Mesenchymal stem cell (in vitro differentiated cells and primary cell): ENCODE measurements around the gene EIF1AY.
"Not testable (repeated sequence)": the region's sequence is repeated elsewhere in the genome, so short reads cannot be mapped to it uniquely, and the experiment has no call there.

Source experiments
- DNase-seq: peaks from one replicate; pipeline ENCODE4 v3.0.0-alpha.2; 2013
- H2AFZ ChIP-seq: one replicate; pipeline ENCODE4 v1.6.1; 2013; ENCODE audit warnings: low read depth, mild to moderate bottlenecking, control low read depth, inconsistent platforms, low read length, moderate library complexity
- H2AK5ac ChIP-seq: 2 replicates; pipeline ENCODE4 v1.6.1; 2013; ENCODE audit warnings: low read length, moderate library complexity, mild to moderate bottlenecking, inconsistent platforms; ENCODE audit not compliant: severe bottlenecking
- H2BK120ac ChIP-seq: one replicate; pipeline ENCODE4 v1.6.1; 2013; ENCODE audit warnings: low read depth, mild to moderate bottlenecking, inconsistent platforms, low read length, moderate library complexity
- H2BK12ac ChIP-seq, 2 experiments: one replicate each; pipeline ENCODE4 v1.6.1; 2013; ENCODE audit warnings: inconsistent platforms in 2 of 2, low read length in 2 of 2, mild to moderate bottlenecking in 2 of 2, moderate library complexity in 2 of 2, control low read depth in 1 of 2
- H2BK15ac ChIP-seq: one replicate; pipeline ENCODE4 v1.6.1; 2013; ENCODE audit warnings: mild to moderate bottlenecking, low read depth, inconsistent platforms; ENCODE audit not compliant: poor library complexity, severe bottlenecking
- H2BK5ac ChIP-seq: 2 replicates; pipeline ENCODE4 v1.6.1; 2013; ENCODE audit warnings: low read depth, mild to moderate bottlenecking, low read length, control low read depth, inconsistent platforms; ENCODE audit not compliant: poor library complexity, severe bottlenecking
- H3K14ac ChIP-seq, 2 experiments: one replicate each; pipeline ENCODE4 v1.6.1; 2013; ENCODE audit warnings: inconsistent platforms in 2 of 2, low read length in 2 of 2, control low read depth in 1 of 2, mild to moderate bottlenecking in 1 of 2, moderate library complexity in 1 of 2
- H3K18ac ChIP-seq, 2 experiments: one replicate each; pipeline ENCODE4 v1.6.1; 2013; ENCODE audit warnings: inconsistent platforms in 2 of 2, low read length in 2 of 2, control low read depth in 1 of 2, low read depth in 1 of 2, mild to moderate bottlenecking in 1 of 2
- H3K23ac ChIP-seq, 2 experiments: one replicate each; pipeline ENCODE4 v1.6.1; 2013; ENCODE audit warnings: inconsistent platforms in 2 of 2, low read length in 2 of 2, mild to moderate bottlenecking in 2 of 2, moderate library complexity in 2 of 2, control low read depth in 1 of 2
- H3K27ac ChIP-seq: 2 replicates; pipeline ENCODE4 v1.5.1; 2013; ENCODE audit warnings: mild to moderate bottlenecking, moderate library complexity, low read length, control low read depth, inconsistent platforms; ENCODE audit not compliant: poor library complexity, severe bottlenecking
- H3K27me3 ChIP-seq, 2 experiments: 2 replicates each; pipeline versions ENCODE4 v1.6.1 to v1.7.0; 2013; ENCODE audit warnings: low read length in 2 of 2, mild to moderate bottlenecking in 2 of 2, moderate library complexity in 2 of 2, control low read depth in 1 of 2, inconsistent platforms in 1 of 2; ENCODE audit not compliant: control insufficient read depth in 1 of 2, insufficient read depth in 1 of 2
- H3K36me3 ChIP-seq, 2 experiments: 2 replicates each; pipeline versions ENCODE4 v1.6.1 to v1.7.0; 2013; ENCODE audit warnings: low read length in 2 of 2, control low read depth in 1 of 2, inconsistent platforms in 1 of 2, low read depth in 1 of 2, mild to moderate bottlenecking in 1 of 2; ENCODE audit not compliant: insufficient read depth in 2 of 2, control insufficient read depth in 1 of 2
- H3K4ac ChIP-seq, 2 experiments: one replicate each; pipeline ENCODE4 v1.6.1; 2013; ENCODE audit warnings: inconsistent platforms in 2 of 2, low read length in 2 of 2, mild to moderate bottlenecking in 2 of 2, moderate library complexity in 2 of 2, control low read depth in 1 of 2, low read depth in 1 of 2
- H3K4me1 ChIP-seq: 2 replicates; pipeline ENCODE4 v1.6.1; 2013; ENCODE audit warnings: low read depth, low read length, control low read depth; ENCODE audit not compliant: control insufficient read depth, insufficient read depth
- H3K4me2 ChIP-seq: 2 replicates; pipeline ENCODE4 v1.6.1; 2013; ENCODE audit warnings: low read length, mild to moderate bottlenecking, inconsistent platforms; ENCODE audit not compliant: poor library complexity, severe bottlenecking
- H3K4me3 ChIP-seq, 2 experiments: 2 replicates each; pipeline versions ENCODE4 v1.5.1 to v1.7.0; 2013; ENCODE audit warnings: low read length in 2 of 2, mild to moderate bottlenecking in 2 of 2, control low read depth in 1 of 2, low read depth in 1 of 2; ENCODE audit not compliant: insufficient read depth in 1 of 2
- H3K79me1 ChIP-seq: replicated peaks from 2 replicates; pipeline ENCODE4 v1.6.1; 2013; ENCODE audit warnings: mild to moderate bottlenecking, control low read depth, low read length, inconsistent platforms; ENCODE audit not compliant: poor library complexity, severe bottlenecking
- H3K9ac ChIP-seq: 2 replicates; pipeline ENCODE4 v1.7.0; 2013; ENCODE audit warnings: mild to moderate bottlenecking, low read length, moderate library complexity
- H3K9me3 ChIP-seq: 2 replicates; pipeline ENCODE4 v1.7.0; 2013; ENCODE audit warnings: mild to moderate bottlenecking, low read length; ENCODE audit not compliant: control insufficient read depth
- H4K8ac ChIP-seq: one replicate; pipeline ENCODE4 v1.6.1; 2013; ENCODE audit warnings: inconsistent platforms, mild to moderate bottlenecking, low read length, moderate library complexity
- H4K91ac ChIP-seq: one replicate; pipeline ENCODE4 v1.6.1; 2013; ENCODE audit warnings: mild to moderate bottlenecking, low read length, inconsistent platforms
- WGBS: methylation state at CpG from one replicate; pipeline ENCODE4 v1.1.7; 2013; ENCODE audit warnings: mixed read lengths; 5-methylcytosine and 5-hydroxymethylcytosine counted together

EIF1AY gene

DNA sequence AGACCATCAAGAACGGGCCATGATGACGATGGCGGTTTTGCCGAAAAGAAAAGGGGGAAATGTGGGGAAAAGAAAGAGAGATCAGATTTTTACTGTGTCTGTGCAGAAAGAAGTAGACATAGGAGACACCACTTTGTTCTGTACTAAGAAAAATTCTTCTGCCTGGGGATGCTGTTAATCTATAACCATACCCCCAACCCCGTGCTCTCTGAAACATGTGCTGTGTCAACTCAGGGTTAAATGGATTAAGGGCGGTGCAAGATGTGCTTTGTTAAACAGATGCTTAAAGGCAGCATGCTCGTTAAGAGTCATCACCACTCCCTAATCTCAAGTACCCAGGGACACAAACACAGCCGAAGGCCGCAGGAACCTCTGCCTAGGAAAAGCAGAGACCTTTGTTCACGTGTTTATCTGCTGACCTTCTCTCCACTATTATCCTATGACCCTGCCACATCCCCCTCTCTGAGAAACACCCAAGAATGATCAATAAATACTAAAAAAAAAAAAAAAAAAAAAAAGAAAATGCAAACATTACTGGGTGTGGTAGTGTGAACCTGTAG is 22.7 kb upstream of the EIF1AY start:
- H4K91ac ChIP-seq, H3K4me2 ChIP-seq, H3K14ac ChIP-seq, H4K8ac ChIP-seq, H2BK15ac ChIP-seq, H3K4ac ChIP-seq, H3K36me3 ChIP-seq, DNase-seq, H3K23ac ChIP-seq, H2BK5ac ChIP-seq, H3K18ac ChIP-seq, H3K79me1 ChIP-seq, H2AFZ ChIP-seq, H3K4me3 ChIP-seq, H3K9ac ChIP-seq, H3K27me3 ChIP-seq, H2AK5ac ChIP-seq, H2BK12ac ChIP-seq, H3K27ac ChIP-seq, H2BK120ac ChIP-seq, H3K9me3 ChIP-seq, H3K4me1 ChIP-seq: not testable (repeated sequence)
- no CpG with 5 or more reads among the region's 10 CpGs for WGBS

DNA sequence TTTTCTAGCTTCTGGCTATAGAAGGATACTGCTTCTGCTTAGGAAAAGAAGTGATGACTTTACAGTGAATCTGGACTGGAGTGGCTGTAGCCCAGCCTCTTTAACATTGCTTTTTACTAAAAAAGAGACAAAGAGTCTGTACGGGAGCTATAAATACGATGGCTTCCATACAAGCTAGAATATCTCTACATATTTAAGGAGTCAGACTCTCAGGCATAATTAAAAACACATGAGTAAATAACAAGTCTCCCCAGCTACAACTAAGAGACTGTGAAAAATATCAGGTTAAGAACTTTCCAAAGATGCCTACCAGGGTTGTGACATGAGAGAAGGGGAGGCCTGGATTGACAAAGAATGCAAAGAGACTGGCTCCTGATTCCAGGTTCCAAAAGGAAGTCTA is 19.8 kb upstream of the EIF1AY start:
- no peak overlapping the region for H3K4me3 ChIP-seq
- H2AK5ac ChIP-seq: no peak overlapping the region
- no peak overlapping the region for H3K23ac ChIP-seq
- H3K36me3 ChIP-seq: no peaks in the 10 kb centered on the region
- no peak overlapping the region for H2AFZ ChIP-seq
- H3K9ac ChIP-seq: no peak overlapping the region
- H4K91ac ChIP-seq: no peak overlapping the region
- H3K9me3 ChIP-seq: no peaks in the 10 kb centered on the region
- no peak overlapping the region for H2BK120ac ChIP-seq
- H2BK15ac ChIP-seq: no peak overlapping the region
- H3K4me1 ChIP-seq: no peaks in the 10 kb centered on the region
- no peaks in the 10 kb centered on the region for H3K27me3 ChIP-seq
- H2BK5ac ChIP-seq: no peak overlapping the region
- H2BK12ac ChIP-seq: no peak overlapping the region
- no peak overlapping the region for H3K27ac ChIP-seq
- no peak overlapping the region for H3K18ac ChIP-seq
- no peak overlapping the region for H3K4ac ChIP-seq
- no peak overlapping the region for H3K4me2 ChIP-seq
- no peak overlapping the region for H4K8ac ChIP-seq
- H3K14ac ChIP-seq: no peak overlapping the region
- WGBS: no CpG with 5 or more reads among the region's 2 CpGs
- no peak for DNase-seq
- no peaks in the 10 kb centered on the region for H3K79me1 ChIP-seq

DNA sequence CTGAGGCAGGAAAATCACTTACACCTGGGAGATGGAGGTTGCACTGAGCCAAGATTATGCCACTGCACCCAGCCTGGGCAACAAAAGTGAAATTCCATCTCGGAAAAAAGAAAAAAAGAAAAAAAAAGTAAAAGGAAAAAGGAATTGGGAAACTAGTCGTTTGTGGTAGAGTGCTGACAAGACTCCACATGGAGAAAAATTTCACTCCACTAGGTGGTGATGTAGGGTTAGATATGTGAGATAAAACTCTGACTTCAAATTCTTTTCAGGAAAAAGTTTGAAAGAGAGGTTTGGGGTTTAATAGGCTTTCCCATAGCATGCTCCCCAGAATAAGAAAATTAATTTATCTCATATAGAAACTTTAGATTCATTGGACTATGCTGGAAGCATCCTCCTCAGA is 16.9 kb upstream of the EIF1AY start:
- Histone ChIP-seq H3K4me1 (no peaks in the 10 kb centered on the region), H3K14ac (no peak overlapping the region), H3K79me1 (no peaks in the 10 kb centered on the region), H2BK15ac (no peak overlapping the region), H2BK120ac (no peak overlapping the region), H3K4me2 (no peak overlapping the region), H3K27me3 (no peaks in the 10 kb centered on the region), H2BK5ac (no peak overlapping the region), H3K36me3 (no peaks in the 10 kb centered on the region), H3K18ac (no peak overlapping the region), H3K4ac (no peak overlapping the region), H4K8ac (no peak overlapping the region), H4K91ac (no peak overlapping the region), H3K23ac (no peak overlapping the region), H3K4me3 (no peak overlapping the region), H2AFZ (no peak overlapping the region), H3K9me3 (no peaks in the 10 kb centered on the region), H3K9ac (no peak overlapping the region), H3K27ac (no peak overlapping the region), H2BK12ac (no peak overlapping the region), H2AK5ac (no peak overlapping the region)
- 48% methylated on average over 2 of the region's 2 CpGs for WGBS
- DNase-seq: peak; percentile 33

DNA sequence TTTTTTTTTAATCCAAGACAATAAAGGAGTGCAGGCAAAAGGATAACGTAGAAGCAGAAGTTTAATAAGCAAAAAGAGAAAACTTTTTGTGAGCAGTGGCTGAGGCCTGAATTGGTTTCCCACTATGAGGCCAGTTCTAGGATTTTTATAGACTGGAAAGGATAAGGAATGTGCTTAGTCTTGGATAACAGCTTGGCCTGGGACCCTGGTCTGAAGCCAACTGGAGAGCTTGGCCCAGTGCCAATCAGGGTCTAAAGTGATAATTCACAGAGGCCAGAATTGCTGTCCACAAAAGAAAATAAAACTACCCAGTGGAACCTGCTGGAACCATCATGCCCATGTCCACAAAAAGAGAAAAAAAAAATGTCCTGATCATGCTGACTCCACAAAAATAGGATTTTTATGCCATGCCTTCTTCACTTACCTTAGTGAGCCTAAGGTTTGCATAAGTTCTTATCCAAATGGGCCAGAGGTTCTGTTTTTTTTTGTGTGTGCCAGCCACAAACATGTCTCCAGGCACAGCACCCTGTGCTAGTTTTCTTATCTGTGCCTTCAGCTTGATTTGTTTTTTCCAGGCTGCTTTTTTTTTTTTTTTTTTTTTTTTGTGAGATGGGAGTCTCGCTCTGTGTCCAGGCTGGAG is 15.6 kb upstream of the EIF1AY start:
- Histone ChIP-seq H3K27ac (no peak overlapping the region), H3K79me1 (no peaks in the 10 kb centered on the region), H3K9ac (no peak overlapping the region), H3K4me2 (no peak overlapping the region), H3K4me1 (no peaks in the 10 kb centered on the region), H4K91ac (no peak overlapping the region), H3K36me3 (no peaks in the 10 kb centered on the region), H2BK12ac (no peak overlapping the region), H3K14ac (no peak overlapping the region), H2AFZ (no peak overlapping the region), H3K4me3 (no peak overlapping the region), H3K4ac (no peak overlapping the region), H2BK5ac (no peak overlapping the region), H3K27me3 (no peaks in the 10 kb centered on the region), H2BK120ac (no peak overlapping the region), H2BK15ac (no peak overlapping the region), H3K18ac (no peak overlapping the region), H3K23ac (no peak overlapping the region), H4K8ac (no peak overlapping the region), H2AK5ac (no peak overlapping the region), H3K9me3 (no peaks in the 10 kb centered on the region)
- WGBS: 75% methylated on average over 1 of the region's 2 CpGs
- DNase-seq: no peak
